GM23338 (cell line): ENCODE data around the gene SVIL. TPM values are rescaled to one million over a fixed set of nuclear protein-coding genes. Genes with fewer than 3 reads are reported as not detected.
"Not testable (repeated sequence)": the region's sequence is repeated elsewhere in the genome, so short reads cannot be mapped to it uniquely, and the experiment has no call there.

Experiments
- ATAC-seq: fragments of 200-7000 bp; cut with Tn5 transposase; 3 replicates; pipeline ENCODE4 v1.9.1; 2020
- DNase-seq: peaks from one replicate; pipeline ENCODE4 v3.0.0-alpha.2; 2015; ENCODE audit warnings: low spot score
- H2AFZ ChIP-seq: fragments of 200-600 bp; sonication (generic); 2 replicates; pipeline ENCODE4 v1.8.0; 2016; ENCODE audit warnings: antibody characterized with exemption, mild to moderate bottlenecking, moderate library complexity
- H3F3A ChIP-seq: fragments of 200-600 bp; sonication (generic); replicated peaks from 2 replicates; pipeline ENCODE4 v1.8.0; 2017; ENCODE audit warnings: antibody characterized with exemption, mixed run types, low read depth
- H3K27ac ChIP-seq: fragments of 200-600 bp; sonication (generic); 2 replicates; pipeline ENCODE4 v1.6.1; 2016; ENCODE audit warnings: low read depth
- H3K27me3 ChIP-seq: fragments of 200-600 bp; sonication (generic); 2 replicates; pipeline ENCODE4 v1.8.0; 2016; ENCODE audit warnings: mild to moderate bottlenecking, mixed run types, moderate library complexity; ENCODE audit not compliant: insufficient read depth
- H3K36me3 ChIP-seq: fragments of 200-600 bp; sonication (generic); 2 replicates; pipeline ENCODE4 v1.8.0; 2016; ENCODE audit warnings: mild to moderate bottlenecking; ENCODE audit not compliant: insufficient read depth
- H3K4me1 ChIP-seq: fragments of 200-600 bp; sonication (generic); 2 replicates; pipeline ENCODE4 v1.8.0; 2016; ENCODE audit warnings: mild to moderate bottlenecking, moderate library complexity; ENCODE audit not compliant: insufficient read depth
- H3K4me2 ChIP-seq: fragments of 200-600 bp; sonication (generic); 2 replicates; pipeline ENCODE4 v1.7.1; 2017; ENCODE audit warnings: mixed run types
- H3K4me3 ChIP-seq: fragments of 200-600 bp; sonication (generic); 2 replicates; pipeline ENCODE4 v1.6.1; 2016; ENCODE audit warnings: mixed run types
- H3K79me2 ChIP-seq: fragments of 200-600 bp; sonication (generic); replicated peaks from 2 replicates; pipeline ENCODE4 v1.8.0; 2017; ENCODE audit warnings: mild to moderate bottlenecking; ENCODE audit not compliant: insufficient read depth
- H3K9me2 ChIP-seq: fragments of 200-600 bp; sonication (generic); 2 replicates; pipeline ENCODE4 v1.8.0; 2017; ENCODE audit not compliant: insufficient read depth
- H4K20me1 ChIP-seq: fragments of 200-600 bp; sonication (generic); replicated peaks from 2 replicates; pipeline ENCODE4 v1.8.0; 2017; ENCODE audit warnings: mild to moderate bottlenecking; ENCODE audit not compliant: insufficient read depth
- H3K27ac Mint-ChIP-seq: 2 replicates; pipeline ENCODE4 v1.8.0; 2020; ENCODE audit warnings: inconsistent platforms, mild to moderate bottlenecking, moderate library complexity, mixed read lengths
- H3K27me3 Mint-ChIP-seq: 3 replicates; pipeline ENCODE4 v1.8.0; 2022; ENCODE audit warnings: low read depth, mild to moderate bottlenecking, moderate library complexity, mixed read lengths, inconsistent platforms; ENCODE audit not compliant: insufficient read depth, poor library complexity
- H3K36me3 Mint-ChIP-seq: 3 replicates; pipeline ENCODE4 v1.8.0; 2021; ENCODE audit warnings: low read depth, mild to moderate bottlenecking, inconsistent platforms, moderate library complexity, mixed read lengths
- H3K4me1 Mint-ChIP-seq: 3 replicates; pipeline ENCODE4 v1.8.0; 2020; ENCODE audit warnings: mild to moderate bottlenecking, inconsistent platforms, mixed read lengths
- H3K4me3 Mint-ChIP-seq: 3 replicates; pipeline ENCODE4 v1.8.0; 2021; ENCODE audit warnings: moderate library complexity, mild to moderate bottlenecking, inconsistent platforms, mixed read lengths
- H3K9me3 Mint-ChIP-seq: 3 replicates; pipeline ENCODE4 v1.8.0; 2020; ENCODE audit warnings: moderate library complexity, mild to moderate bottlenecking, inconsistent platforms, mixed read lengths
- CTCF ChIP-seq, 2 experiments: fragments of 200-600 bp in 1 of 2; sonication (generic) in 1 of 2; conservative IDR thresholded peaks; 2 replicates each; pipeline versions ENCODE4 v1.5.1 to v1.6.1; 2016 to 2017; ENCODE audit warnings: antibody characterized with exemption in 2 of 2, low read depth in 2 of 2, mild to moderate bottlenecking in 2 of 2, moderate library complexity in 1 of 2
- ETS1 ChIP-seq: IDR thresholded peaks from 2 replicates; pipeline ENCODE4 v1.6.1; 2016; ENCODE audit warnings: antibody characterized with exemption
- JUNB ChIP-seq: IDR thresholded peaks from one replicate; pipeline ENCODE4 v1.6.1; 2016; ENCODE audit warnings: antibody characterized with exemption; ENCODE audit not compliant: unreplicated experiment
- NANOG ChIP-seq: IDR thresholded peaks from 2 replicates; pipeline ENCODE4 v1.6.1; 2016; ENCODE audit warnings: antibody characterized with exemption, borderline replicate concordance
- REST ChIP-seq: IDR thresholded peaks from one replicate; pipeline ENCODE4 v1.6.1; 2018; ENCODE audit warnings: antibody characterized with exemption; ENCODE audit not compliant: unreplicated experiment
- polyA plus RNA-seq: library from polyadenylated mRNA; unstranded; fragments of >200 nt; fragmentation: Nextera tagmentation; extraction: Ambion mirVana; gene quantifications from 2 replicates; pipeline ENCODE4 v1.2.1, GENCODE V29; 2016
- total RNA-seq: library from RNA; depleted of rRNA; stranded (reverse); fragments of >200 nt; shearing (Covaris generic); gene quantifications from 2 replicates; pipeline ENCODE4 v1.2.3, GENCODE V29; 2014

Gene SVIL
- total and polyA plus RNA-seq, 2 experiments from 2014 or later: 8.8 to 34.9 TPM

GRCh38 chr10:29614289-29614688, 20.5 kb downstream of the SVIL start:
- H3K27me3 ChIP-seq, H3K27ac ChIP-seq, DNase-seq, H3K4me2 ChIP-seq, H3F3A ChIP-seq, H3K9me2 ChIP-seq, H4K20me1 ChIP-seq, H3K4me3 ChIP-seq, H3K4me3 Mint-ChIP-seq, H3K79me2 ChIP-seq, H3K27ac Mint-ChIP-seq, H3K36me3 ChIP-seq, H3K27me3 Mint-ChIP-seq, ATAC-seq, H2AFZ ChIP-seq: not testable (repeated sequence)
- peaks cover 23% of the 10 kb centered on the region for H3K9me3 Mint-ChIP-seq
- H3K36me3 Mint-ChIP-seq: peaks cover 26% of the 10 kb centered on the region
- H3K4me1 Mint-ChIP-seq: peaks cover 17% of the 10 kb centered on the region
- H3K4me1 ChIP-seq: peaks cover 10% of the 10 kb centered on the region

- no peaks in the 10 kb centered on the region for H3F3A ChIP-seq
- H3K4me2 ChIP-seq: no peak overlapping the region
- Mint-ChIP-seq H3K9me3 (peaks cover 28% of the 10 kb centered on the region), H3K4me1 (peaks cover 12% of the 10 kb centered on the region), H3K4me3 (no peak overlapping the region), H3K27ac (no peak overlapping the region), H3K27me3 (peaks cover 6% of the 10 kb centered on the region), H3K36me3 (peaks cover 31% of the 10 kb centered on the region)
- no peaks in the 10 kb centered on the region for H4K20me1 ChIP-seq
- TF ChIP-seq NANOG (no peak), REST (no peak), ETS1 (no peak), JUNB (no peak), CTCF (conservative IDR thresholded peaks at IDR 0.05; ENCODE audit: low read depth in 2 of 2) (no peak)
- no peak overlapping the region for H3K27ac ChIP-seq
- H3K4me3 ChIP-seq: no peak overlapping the region
- H3K4me1 ChIP-seq: peaks cover 5% of the 10 kb centered on the region
- H2AFZ ChIP-seq: no peak overlapping the region
- H3K36me3 ChIP-seq: no peaks in the 10 kb centered on the region
- no peak for DNase-seq
- H3K79me2 ChIP-seq: no peaks in the 10 kb centered on the region; the same call in 1 of the 2 replicates
- H3K9me2 ChIP-seq: no peaks in the 10 kb centered on the region
- no peak for ATAC-seq
- no peaks in the 10 kb centered on the region for H3K27me3 ChIP-seq
These were observed 21.0 kb downstream of the SVIL start for GRCh38 chr10:29613791-29614190.
